HepG2 (cell line): ENCODE data around the gene STK38L. TPM values are rescaled to one million over a fixed set of nuclear protein-coding genes. Genes with fewer than 3 reads are reported as not detected.

Source experiments
- ATAC-seq: fragments of 200-7000 bp; cut with Tn5 transposase; 3 replicates; pipeline ENCODE4 v1.9.1; 2020; ENCODE audit warnings: mild to moderate bottlenecking, moderate library complexity
- BruUV-seq: library from RNA; stranded (reverse); fragments of 400-500 nt; replicated peaks from 2 replicates; lab custom pipeline; 2021; lab: Mats Ljungman, UMichigan
- CTCF ChIA-PET: fragments of 300-600 bp; formaldehyde crosslinking; extraction: SDS; loops from one replicate; lab custom pipeline; 2021; ENCODE audit warnings: low total read pairs, inconsistent platforms, low intra/inter-chr PET ratio; lab: Yijun Ruan, JAX
- POLR2A ChIA-PET: fragments of 350-600 bp; sonication (Branson Sonifier 250); formaldehyde crosslinking; loops from one replicate; lab custom pipeline; 2020; ENCODE audit warnings: antibody characterized with exemption, inconsistent platforms; lab: Yijun Ruan, JAX
- DNase-seq: peaks from one replicate; pipeline ENCODE4 v3.0.0-alpha.2; 2015; ENCODE audit warnings: low spot score
- FAIRE-seq: peaks from 3 replicates; lab custom pipeline; 2011; peaks lifted over from hg19 to GRCh38; lab: Jason Lieb, UNC
- H2AFZ ChIP-seq: one replicate; pipeline ENCODE4 v1.6.1; 2011; ENCODE audit warnings: low read length, inconsistent platforms
- H3K27ac ChIP-seq: fragments of 300-600 bp; 3 replicates; pipeline ENCODE4 v1.8.0; 2011; ENCODE audit warnings: mixed run types, mild to moderate bottlenecking, mixed read lengths, low read length, inconsistent platforms; ENCODE audit not compliant: insufficient read depth; ENCODE audit errors: extremely low read length
- H3K27me3 ChIP-seq, 2 experiments: fragments of 200-600 bp in 1 of 2; 2 replicates in 1 of 2; 3 replicates in 1 of 2; pipeline versions ENCODE4 v1.6.0 to v1.8.0; 2011; ENCODE audit warnings: low read length in 2 of 2, mild to moderate bottlenecking in 2 of 2, moderate library complexity in 2 of 2, inconsistent platforms in 1 of 2; ENCODE audit not compliant: insufficient read depth in 2 of 2, control insufficient read depth in 1 of 2
- H3K36me3 ChIP-seq, 2 experiments: fragments of 200-600 bp in 1 of 2; replicated peaks in 1 of 2; 2 replicates in 1 of 2; 3 replicates in 1 of 2; pipeline versions ENCODE4 v1.5.1 to v1.8.0; 2011; ENCODE audit warnings: low read length in 2 of 2, inconsistent platforms in 1 of 2; ENCODE audit not compliant: insufficient read depth in 2 of 2, control insufficient read depth in 1 of 2
- H3K4me1 ChIP-seq: 2 replicates; pipeline ENCODE4 v1.5.1; 2012; ENCODE audit warnings: low read length, inconsistent platforms; ENCODE audit not compliant: insufficient read depth
- H3K4me2 ChIP-seq: 2 replicates; pipeline ENCODE4 v1.6.0; 2011; ENCODE audit warnings: low read depth, low read length, inconsistent platforms
- H3K4me3 ChIP-seq, 3 experiments: fragments of 200-600 bp in 1 of 3; sonication (generic), shearing (Covaris generic) in 1 of 3; replicated peaks in 1 of 3; 2 replicates each; pipeline ENCODE4 v1.5.1; 2011 to 2016; ENCODE audit warnings: low read length in 3 of 3, inconsistent platforms in 2 of 3, low read depth in 2 of 3, mild to moderate bottlenecking in 2 of 3, control low read depth in 1 of 3, mixed read lengths in 1 of 3; ENCODE audit not compliant: insufficient read depth in 1 of 3
- H3K79me2 ChIP-seq: one replicate; pipeline ENCODE4 v1.6.1; 2011; ENCODE audit warnings: low read length, inconsistent platforms; ENCODE audit not compliant: insufficient read depth
- H3K9ac ChIP-seq: 2 replicates; pipeline ENCODE4 v1.6.0; 2011; ENCODE audit warnings: mild to moderate bottlenecking, low read depth, low read length, inconsistent platforms; ENCODE audit not compliant: insufficient read depth
- H3K9me3 ChIP-seq: 2 replicates; pipeline ENCODE4 v1.5.1; 2012; ENCODE audit warnings: mild to moderate bottlenecking, low read length
- H4K20me1 ChIP-seq: 2 replicates; pipeline ENCODE4 v1.6.0; 2011; ENCODE audit warnings: inconsistent platforms, mild to moderate bottlenecking, low read length, moderate library complexity; ENCODE audit not compliant: insufficient read depth
- ARHGAP35 ChIP-seq: sonication (generic); formaldehyde crosslinking; IDR thresholded peaks from 2 replicates; pipeline ENCODE4 v1.9.0; 2022; ENCODE audit warnings: mild to moderate bottlenecking, inconsistent platforms, moderate library complexity, missing genetic modification reagents, borderline replicate concordance
- CC2D1A ChIP-seq: sonication (generic); formaldehyde crosslinking; IDR thresholded peaks from 2 replicates; pipeline ENCODE4 v1.8.1; 2023; ENCODE audit warnings: mild to moderate bottlenecking, missing genetic modification reagents
- E2F1 ChIP-seq: sonication (generic); formaldehyde crosslinking; IDR thresholded peaks from 2 replicates; pipeline ENCODE4 v1.5.0; 2020; ENCODE audit warnings: missing genetic modification reagents
- GTF3A ChIP-seq: sonication (generic); formaldehyde crosslinking; conservative IDR thresholded peaks from 2 replicates; pipeline ENCODE4 v1.4.0; 2020; ENCODE audit warnings: mild to moderate bottlenecking, missing genetic modification reagents
- KDM2A ChIP-seq: sonication (generic); formaldehyde crosslinking; IDR thresholded peaks from 2 replicates; pipeline ENCODE4 v1.4.0; 2020; ENCODE audit warnings: low read depth, missing genetic modification reagents, borderline replicate concordance
- LCORL ChIP-seq, 2 experiments: fragments of 450-650 bp in 1 of 2; sonication (generic) in 1 of 2; formaldehyde crosslinking in 1 of 2; IDR thresholded peaks; 2 replicates each; pipeline versions ENCODE4 v1.5.0 to v1.6.1; 2017 to 2020; ENCODE audit warnings: antibody characterized with exemption in 1 of 2, missing genetic modification reagents in 1 of 2
- PAF1 ChIP-seq: IDR thresholded peaks from 2 replicates; pipeline ENCODE4 v1.6.1; 2016; ENCODE audit warnings: missing genetic modification reagents, missing compliant biosample characterization
- RBFOX2 ChIP-seq: fragments of 200-400 bp; formaldehyde crosslinking; IDR thresholded peaks from 2 replicates; pipeline ENCODE4 v1.6.1; 2017; ENCODE audit warnings: low read depth, mild to moderate bottlenecking, low read length
- RCOR2 ChIP-seq: IDR thresholded peaks from 2 replicates; pipeline ENCODE4 v1.6.1; 2016; ENCODE audit warnings: missing biosample characterization, missing genetic modification reagents
- RFXAP ChIP-seq: sonication (generic); formaldehyde crosslinking; IDR thresholded peaks from 2 replicates; pipeline ENCODE4 v1.4.0; 2020; ENCODE audit warnings: missing genetic modification reagents, borderline replicate concordance
- SALL1 ChIP-seq: sonication (generic); formaldehyde crosslinking; IDR thresholded peaks from 2 replicates; pipeline ENCODE4 v1.8.0; 2022; ENCODE audit warnings: mild to moderate bottlenecking, missing genetic modification reagents
- SP5 ChIP-seq: IDR thresholded peaks from 2 replicates; pipeline ENCODE4 v1.6.1; 2016; ENCODE audit warnings: low read depth, borderline replicate concordance
- SRSF1 ChIP-seq: fragments of 200-400 bp; formaldehyde crosslinking; optimal IDR thresholded peaks from 2 replicates; pipeline ENCODE3; 2017; ENCODE audit warnings: mild to moderate bottlenecking, low read depth, low read length, moderate library complexity
- SRY ChIP-seq: sonication (generic); formaldehyde crosslinking; IDR thresholded peaks from 2 replicates; pipeline ENCODE4 v1.8.0; 2022; ENCODE audit warnings: mild to moderate bottlenecking, missing genetic modification reagents
- SSRP1 ChIP-seq: IDR thresholded peaks from 2 replicates; pipeline ENCODE4 v1.6.1; 2016; ENCODE audit warnings: control low read depth
- TCF7L2 ChIP-seq: IDR thresholded peaks from 2 replicates; pipeline ENCODE4 v1.6.1; 2011; ENCODE audit warnings: mild to moderate bottlenecking, low read depth, low read length, moderate library complexity
- ZEB1 ChIP-seq: IDR thresholded peaks from 2 replicates; pipeline ENCODE4 v1.6.1; 2012; ENCODE audit warnings: mild to moderate bottlenecking, low read depth, inconsistent platforms; ENCODE audit not compliant: insufficient replicate concordance
- ZFX ChIP-seq: sonication (generic); formaldehyde crosslinking; IDR thresholded peaks from 2 replicates; pipeline ENCODE4 v1.4.0; 2020; ENCODE audit warnings: mild to moderate bottlenecking, low read depth, missing genetic modification reagents, moderate library complexity
- ZNF205 ChIP-seq: IDR thresholded peaks from 2 replicates; pipeline ENCODE4 v1.6.1; 2018; ENCODE audit warnings: missing biosample characterization, missing genetic modification reagents
- ZNF614 ChIP-seq: IDR thresholded peaks from 2 replicates; pipeline ENCODE4 v1.6.1; 2018; ENCODE audit warnings: missing biosample characterization, missing genetic modification reagents, inconsistent platforms, borderline replicate concordance
- ZNF615 ChIP-seq: sonication (generic); formaldehyde crosslinking; IDR thresholded peaks from 2 replicates; pipeline ENCODE4 v1.5.0; 2020; ENCODE audit warnings: mild to moderate bottlenecking, missing genetic modification reagents, borderline replicate concordance
- ZNF761 ChIP-seq: sonication (generic); formaldehyde crosslinking; conservative IDR thresholded peaks from 2 replicates; pipeline ENCODE4 v1.4.0; 2020; ENCODE audit warnings: mild to moderate bottlenecking, missing genetic modification reagents
- ZNF768 ChIP-seq: sonication (generic); formaldehyde crosslinking; IDR thresholded peaks from 2 replicates; pipeline ENCODE4 v1.4.0; 2020; ENCODE audit warnings: missing genetic modification reagents
- ZNF891 ChIP-seq: sonication (generic); formaldehyde crosslinking; IDR thresholded peaks from 2 replicates; pipeline ENCODE4 v1.5.0; 2020; ENCODE audit warnings: mild to moderate bottlenecking, missing genetic modification reagents
- WGBS: methylation state at CpG from one replicate; pipeline ENCODE4 v1.1.6; 2017; ENCODE audit warnings: low lambda C conversion rate; 5-methylcytosine and 5-hydroxymethylcytosine counted together
- in situ Hi-C: cut with HindIII; loops from 2 replicates; pipeline ENCODE4 v1.10.0; 2017; ENCODE audit warnings: low pct_unique_long_range_greater_than_20kb; ENCODE audit not compliant: extremely low pct_ligation_motif_present
- intact Hi-C: fragments of 100-400 bp; cut with micrococcal nuclease; formaldehyde crosslinking; loops from one replicate; pipeline ENCODE4 v1.10.0; 2022; ENCODE audit not compliant: unreplicated experiment
- polyA plus RNA-seq, 8 experiments: library from polyadenylated mRNA; depleted of rRNA in 3 of 8; stranded (reverse) in 7 of 8; unstranded in 1 of 8; fragments of >200 nt; fragmentation: Illumina TruSeq in 4 of 8; extraction: Trizol in 4 of 8; gene quantifications; 2 replicates each; pipeline versions ENCODE4 v1.2.1 to v1.2.3, GENCODE V29; 2011 to 2016; ENCODE audit warnings: low read depth in 4 of 8, missing spikeins in 1 of 8, mixed read lengths in 1 of 8; ENCODE audit not compliant: insufficient read depth in 1 of 8
- total RNA-seq, 5 experiments: library from RNA; depleted of rRNA; stranded (reverse); fragments of >200 nt; fragmentation: Illumina TruSeq; extraction: Trizol; gene quantifications; 2 replicates each; pipeline ENCODE4 v1.2.3, GENCODE V29; 2016; ENCODE audit warnings: low read depth in 1 of 5
- TF ChIP-seq, protein P1 (sequence below): sonication (generic); formaldehyde crosslinking; IDR thresholded peaks from 2 replicates; pipeline ENCODE4 v1.4.0; 2020; ENCODE audit warnings: low read depth, mild to moderate bottlenecking, missing genetic modification reagents

The STK38L gene
- total and polyA plus RNA-seq, 2 of the 13 experiments (the other 11 are each of a cell fraction or from before 2014, with no cell fraction given), result 6.1 to 26.4 TPM

- intact Hi-C loops, result loop anchor here (1.0 to 5.0 kb wide), 2 partner anchors 51 to 304 kb away; no protein-coding TSS in a partner anchor
- Histone ChIP-seq H3K36me3 (no peaks in the 10 kb centered on the region), H2AFZ (peak within 1 kb of the TSS; percentile 87), H3K4me2 (peak within 1 kb of the TSS; percentile 93), H3K4me3 (peak within 1 kb of the TSS; percentile 79 to 82 (median 80)), H3K27ac (peak within 1 kb of the TSS; percentile 52), H3K9me3 (no peaks in the 10 kb centered on the region), H4K20me1 (no peaks in the 10 kb centered on the region; the same call in 1 of the 2 replicates), H3K27me3 (no peaks in the 10 kb centered on the region; a peak in 1 of 5 replicates), H3K4me1 (peaks cover 52% of the 10 kb centered on the region), H3K9ac (peak within 1 kb of the TSS; percentile 66), H3K79me2 (peaks cover 11% of the 10 kb centered on the region)
- WGBS, result no CpG with 5 or more reads among the region's 96 CpGs
- ATAC-seq (peak; percentile 85), FAIRE-seq (no peak), DNase-seq (peak; percentile 20)
- BruUV-seq, result no TSS peak
- in situ Hi-C loops, result no loop called here
- POLR2A ChIA-PET, result interaction anchor here (1.2 to 1.7 kb wide), 2 partner anchors 30 to 89 kb away, joined by 4 read pairs; partner anchors contain the start of gene STK38L
- CTCF ChIA-PET, result no interaction called here
- TF ChIP-seq ZNF891 (no peak), ZNF761 (CRISPR knock-in tag) (0 out of 2 replicates have a peak, but pooled peaks have one; percentile 37), SALL1 (CRISPR knock-in tag) (no peak; the same call in 1 of the 2 replicates), SRY (no peak), ZFX (CRISPR knock-in tag) (peak; percentile 77), ZNF205 (CRISPR knock-in tag) (0 out of 2 replicates have a peak, but pooled peaks have one; percentile 69), RFXAP (CRISPR knock-in tag) (no peak), SP5 (CRISPR knock-in tag) (no peak), ZNF614 (no peak; the same call in 1 of the 2 replicates), RCOR2 (CRISPR knock-in tag) (no peak), E2F1 (CRISPR knock-in tag) (peak; percentile 73; the same call in 1 of the 2 replicates), KDM2A (CRISPR knock-in tag) (0 out of 2 replicates have a peak, but pooled peaks have one; percentile 23), RBFOX2 (peak; percentile 71), GTF3A (CRISPR knock-in tag) (no peak), ARHGAP35 (no peak), TCF7L2 (no peak), CC2D1A (CRISPR knock-in tag) (no peak), LCORL (IDR thresholded peaks at IDR 0.05) (no peak), LCORL (CRISPR knock-in tag; IDR thresholded peaks at IDR 0.05) (no peak), SSRP1 (CRISPR knock-in tag) (no peak), SRSF1 (no peak), PAF1 (CRISPR knock-in tag) (no peak), ZNF768 (CRISPR knock-in tag) (peak; percentile 10; the same call in 1 of the 2 replicates), ZEB1 (no peak), ZNF615 (CRISPR knock-in tag) (no peak)
- TF ChIP-seq, protein P1, sequence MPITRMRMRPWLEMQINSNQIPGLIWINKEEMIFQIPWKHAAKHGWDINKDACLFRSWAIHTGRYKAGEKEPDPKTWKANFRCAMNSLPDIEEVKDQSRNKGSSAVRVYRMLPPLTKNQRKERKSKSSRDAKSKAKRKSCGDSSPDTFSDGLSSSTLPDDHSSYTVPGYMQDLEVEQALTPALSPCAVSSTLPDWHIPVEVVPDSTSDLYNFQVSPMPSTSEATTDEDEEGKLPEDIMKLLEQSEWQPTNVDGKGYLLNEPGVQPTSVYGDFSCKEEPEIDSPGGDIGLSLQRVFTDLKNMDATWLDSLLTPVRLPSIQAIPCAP (CRISPR knock-in tag), result no peak
These were observed 88.8 kb downstream of the STK38L start, which contains the start of gene BMAL2 for GRCh38 chr12:27332714-27333402. BMAL2 (plus strand) TSS chr12:27332836; CDS start chr12:27333073, 237 bp downstream.
